G401.6 (cell line): Measurements from ENCODE around the gene TDRD1.

Experiments
- FAIRE-seq: peaks from 2 replicates; lab custom pipeline; 2012; peaks lifted over from hg19 to GRCh38; lab: Jason Lieb, UNC

TDRD1 gene

GRCh38 chr10:114239117-114239993 is 60.2 kb downstream of the TDRD1 start, which contains the start of gene VWA2:
TSS of gene VWA2 (plus strand) at chr10:114239254. CDS start at chr10:114248714, 9,460 bp downstream.
- no peak for FAIRE-seq

- no peak for FAIRE-seq
These were observed 60.8 kb downstream of the TDRD1 start for GRCh38 chr10:114239994-114240345.

DNA sequence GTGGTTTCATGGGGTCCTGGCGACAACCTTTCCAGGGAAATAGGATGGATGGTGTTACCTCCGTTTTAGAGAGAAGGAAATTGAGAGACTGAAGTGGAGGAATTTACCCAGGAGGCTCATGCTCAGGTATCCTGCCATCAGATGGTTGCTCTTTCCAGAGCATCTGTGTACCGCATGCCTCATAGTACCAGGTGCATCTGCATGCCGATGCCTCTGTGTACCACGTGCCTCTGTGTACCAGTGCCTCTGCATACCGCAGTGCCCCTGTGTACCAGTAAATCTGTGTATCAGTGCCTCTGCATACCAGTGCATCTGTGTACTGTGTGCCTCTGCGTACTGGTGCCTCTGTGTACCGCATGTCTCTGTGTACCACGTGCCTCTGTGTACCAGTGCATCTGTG is 63.1 kb downstream of the TDRD1 start:
- FAIRE-seq: no peak

- no peak for FAIRE-seq
These were observed 64.5 kb downstream of the TDRD1 start for GRCh38 chr10:114243661-114244060.

- FAIRE-seq: no peak
These were observed 65.0 kb downstream of the TDRD1 start for GRCh38 chr10:114244126-114244525.

DNA sequence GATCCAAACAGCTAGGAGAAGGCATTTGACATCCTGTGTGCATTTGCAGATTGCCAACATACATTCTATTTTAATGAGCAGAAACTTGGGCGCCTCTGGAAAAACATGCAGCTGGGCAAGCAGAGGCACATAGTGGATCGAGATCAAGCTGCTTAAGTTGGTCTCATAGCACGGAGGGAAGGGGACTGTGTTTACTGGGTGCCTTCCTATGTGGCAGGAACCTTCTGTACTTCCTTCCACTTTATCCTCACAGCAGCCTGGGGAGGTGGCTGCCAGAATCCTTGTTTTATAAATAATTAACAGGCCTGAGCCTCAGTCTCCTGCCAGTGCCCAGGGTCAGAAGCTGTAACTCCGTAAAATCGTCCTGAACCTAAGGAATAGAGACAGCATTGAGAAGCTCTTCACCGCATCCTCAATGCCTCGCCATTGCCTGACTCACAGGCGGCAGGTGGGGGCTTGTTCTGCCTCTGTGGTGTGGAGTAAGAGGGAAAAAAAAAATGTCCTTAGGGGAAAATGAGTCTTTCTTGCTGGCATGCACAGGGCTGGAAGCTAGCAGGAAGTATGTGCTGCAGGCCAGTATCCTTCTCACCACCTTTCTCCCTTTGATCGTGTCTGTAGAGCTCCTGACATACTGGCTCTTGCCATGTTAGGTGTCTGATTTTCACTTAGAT is 66.1 kb downstream of the TDRD1 start:
- FAIRE-seq: no peak

- FAIRE-seq: no peak
These were observed 67.6 kb downstream of the TDRD1 start for GRCh38 chr10:114246679-114247305.

DNA sequence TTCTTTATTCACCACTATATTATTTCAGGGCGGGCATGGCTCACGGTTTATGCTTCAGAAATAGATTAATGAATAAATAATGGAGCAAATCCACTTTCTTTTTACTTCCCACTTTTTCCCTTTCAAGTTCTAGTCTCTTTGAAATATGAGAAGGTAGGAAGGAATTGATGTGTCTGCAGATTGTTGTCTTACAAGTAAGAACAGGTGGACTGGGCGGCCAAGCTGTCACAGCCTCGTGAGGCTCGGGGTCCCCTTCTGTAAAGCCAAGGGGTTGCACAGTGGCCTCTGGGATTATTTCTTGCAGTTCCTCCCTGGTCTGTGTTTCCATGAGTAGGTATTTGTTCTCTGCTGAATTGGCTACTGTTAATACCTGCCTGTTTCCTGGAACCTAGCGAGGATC is 71.1 kb downstream of the TDRD1 start:
- FAIRE-seq: no peak

GRCh38 chr10:114250716-114251115 is 71.6 kb downstream of the TDRD1 start:
- FAIRE-seq: no peak

DNA sequence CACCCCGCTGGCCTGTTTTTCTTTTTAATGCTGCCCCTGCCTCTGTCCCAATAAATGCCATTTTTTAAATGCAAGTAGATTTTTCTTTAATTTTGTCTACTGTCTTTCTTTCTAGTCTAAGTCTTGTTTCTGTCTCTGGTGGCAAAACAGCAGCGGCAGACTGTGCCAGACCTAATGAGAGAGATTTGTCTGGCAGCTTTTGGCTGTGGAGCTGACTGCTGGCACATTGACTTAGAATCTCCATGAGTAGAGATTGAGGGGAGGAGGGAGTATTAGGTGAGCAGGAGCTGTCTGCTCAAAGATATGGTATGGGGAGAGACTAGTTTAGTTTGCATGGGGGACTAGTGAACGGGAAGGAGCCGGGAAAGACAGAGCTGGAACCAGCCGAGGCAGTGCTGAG is 72.9 kb downstream of the TDRD1 start:
- FAIRE-seq: no peak

DNA sequence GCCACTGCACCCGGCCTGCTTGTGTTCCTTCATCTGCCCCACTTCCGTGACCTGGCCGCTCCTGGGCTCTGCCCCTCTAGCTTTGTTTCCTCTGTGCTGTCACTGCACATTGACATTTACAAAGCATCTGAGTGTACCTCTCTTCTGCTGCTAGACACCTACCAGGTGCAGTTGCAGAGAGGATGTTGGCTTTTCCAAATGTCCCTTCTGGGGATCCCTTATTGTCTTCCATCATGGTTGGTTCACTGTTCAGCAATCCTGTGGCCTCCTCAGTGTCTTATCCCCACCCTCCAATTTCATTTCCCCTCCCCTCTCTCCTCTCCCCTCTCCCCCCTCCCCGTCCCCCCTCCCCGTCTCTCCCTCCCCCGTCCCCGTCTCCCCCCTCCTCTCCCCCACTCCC is 73.7 kb downstream of the TDRD1 start:
- FAIRE-seq: no peak

DNA sequence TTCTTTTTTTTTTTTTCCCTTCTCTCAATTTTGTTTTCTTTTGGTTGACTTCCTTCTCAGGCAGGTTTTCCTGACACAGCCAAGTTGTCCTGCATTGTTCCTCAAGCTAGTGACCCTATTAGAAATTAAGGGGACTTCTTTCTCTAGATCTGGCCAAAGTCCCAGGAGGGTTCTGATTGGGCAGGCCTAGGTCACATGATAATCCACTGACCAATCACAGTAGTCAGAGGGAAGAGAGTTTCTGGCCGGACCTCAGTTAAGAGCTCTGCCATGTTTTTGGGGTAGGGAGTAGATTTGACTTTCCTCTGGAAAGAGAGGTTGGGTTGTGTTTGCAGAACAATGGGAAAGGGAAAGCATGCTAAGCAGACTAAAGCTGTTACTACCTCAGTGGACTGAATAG is 76.1 kb downstream of the TDRD1 start:
- FAIRE-seq: no peak

DNA sequence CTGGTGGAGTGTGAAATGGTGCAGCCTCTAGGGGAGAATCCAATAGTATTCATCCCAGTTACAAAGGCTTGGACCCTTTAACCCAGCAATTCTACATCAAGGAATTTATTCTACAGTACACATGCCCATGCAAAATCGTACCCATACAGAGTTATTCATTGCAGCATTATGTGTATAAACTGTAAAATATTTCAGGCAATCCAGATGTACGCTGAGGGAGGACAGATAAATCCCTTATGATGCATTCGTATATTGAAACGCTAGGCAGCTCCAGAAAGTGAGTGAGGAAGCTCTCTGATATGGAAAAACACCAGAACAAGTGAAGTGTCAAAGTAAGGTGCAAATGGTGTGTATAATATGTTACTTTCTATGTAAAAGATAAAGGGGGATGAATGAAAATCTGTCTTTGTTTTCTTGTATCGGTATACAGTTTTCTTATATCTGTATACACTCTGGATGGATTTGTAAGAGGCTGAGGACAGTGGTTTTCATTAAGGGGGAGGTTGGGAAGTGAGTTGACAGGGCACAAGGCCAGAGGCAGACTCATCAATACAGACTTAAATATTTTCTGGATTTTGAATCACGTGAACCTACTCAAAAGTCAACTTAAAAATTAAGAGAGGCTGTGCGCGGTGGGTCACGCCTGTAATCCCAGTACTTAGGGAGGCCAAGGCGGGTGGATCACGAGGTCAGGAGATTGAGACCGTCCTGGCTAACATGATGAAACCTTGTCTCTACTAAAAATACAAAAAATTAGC is 77.0 kb downstream of the TDRD1 start:
- FAIRE-seq: no peak

- no peak for FAIRE-seq
These were observed 77.7 kb downstream of the TDRD1 start for GRCh38 chr10:114256822-114257221.

DNA sequence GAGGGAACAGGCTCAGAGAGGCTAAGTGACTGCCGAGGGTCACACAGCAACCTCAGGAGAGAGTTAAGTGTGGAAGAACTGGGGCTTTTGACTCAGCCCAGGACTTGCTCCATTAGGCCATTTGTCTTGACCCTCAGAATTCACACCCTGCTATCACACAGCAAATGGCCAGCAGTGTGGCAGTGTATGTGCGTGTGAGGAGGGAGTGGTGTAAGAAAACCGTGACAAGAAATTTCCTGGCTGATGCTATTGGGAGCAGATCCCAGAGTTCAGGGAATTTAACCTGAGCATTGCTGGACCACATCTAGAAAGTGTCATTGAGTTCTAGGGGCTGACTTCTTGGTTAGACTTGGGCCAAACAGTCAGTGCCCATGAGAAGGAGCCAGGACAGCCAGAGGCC is 78.3 kb downstream of the TDRD1 start:
- FAIRE-seq: no peak

DNA sequence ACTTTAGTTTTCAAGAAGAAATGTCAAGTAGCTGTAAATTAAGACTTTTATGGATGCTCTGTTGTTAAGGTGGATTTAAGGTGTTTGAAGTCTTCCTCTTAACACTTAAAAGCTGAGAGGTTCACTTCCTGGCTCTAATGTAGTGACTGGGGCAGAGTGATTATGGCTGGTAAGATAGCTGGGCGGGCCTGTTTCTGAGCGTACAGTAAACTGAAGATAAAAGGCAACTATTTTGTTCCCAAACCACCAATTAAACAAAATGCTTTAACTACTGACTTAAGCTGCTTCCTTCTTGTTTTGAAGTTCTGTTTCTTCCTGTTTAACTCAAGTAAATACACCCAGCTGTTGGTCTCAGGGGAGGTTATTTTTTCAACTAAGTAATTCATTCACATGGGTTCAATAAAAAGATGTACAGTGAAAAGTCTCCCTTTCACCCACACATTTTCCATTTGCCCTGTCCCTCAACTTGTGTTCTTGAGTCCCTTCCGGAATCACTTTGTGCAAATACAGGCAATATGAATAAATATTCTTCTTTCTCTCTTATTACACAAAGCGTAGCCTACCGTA is 79.2 kb downstream of the TDRD1 start:
- FAIRE-seq: no peak

DNA sequence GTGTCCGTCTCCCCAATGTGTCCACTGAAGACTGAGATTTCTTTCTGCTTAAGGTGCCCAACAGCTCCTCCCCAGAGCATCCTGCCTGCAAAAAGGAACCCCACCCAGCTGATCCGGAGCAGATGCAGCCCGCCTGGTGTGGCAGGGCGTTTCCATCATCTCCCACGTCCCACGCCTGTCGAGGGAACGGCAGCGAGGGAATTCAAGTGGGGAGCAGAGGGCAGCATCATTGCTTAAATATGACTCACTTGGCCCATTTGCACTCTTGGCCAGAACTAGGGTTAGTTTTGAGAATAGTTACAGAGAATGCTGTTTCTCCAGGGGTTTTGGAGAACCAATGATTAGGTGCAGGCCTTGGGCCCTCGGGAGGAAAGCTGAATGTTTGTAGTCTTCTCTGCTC is 80.7 kb downstream of the TDRD1 start:
- FAIRE-seq: no peak

- FAIRE-seq: no peak
These were observed 81.2 kb downstream of the TDRD1 start for GRCh38 chr10:114260366-114260765.

DNA sequence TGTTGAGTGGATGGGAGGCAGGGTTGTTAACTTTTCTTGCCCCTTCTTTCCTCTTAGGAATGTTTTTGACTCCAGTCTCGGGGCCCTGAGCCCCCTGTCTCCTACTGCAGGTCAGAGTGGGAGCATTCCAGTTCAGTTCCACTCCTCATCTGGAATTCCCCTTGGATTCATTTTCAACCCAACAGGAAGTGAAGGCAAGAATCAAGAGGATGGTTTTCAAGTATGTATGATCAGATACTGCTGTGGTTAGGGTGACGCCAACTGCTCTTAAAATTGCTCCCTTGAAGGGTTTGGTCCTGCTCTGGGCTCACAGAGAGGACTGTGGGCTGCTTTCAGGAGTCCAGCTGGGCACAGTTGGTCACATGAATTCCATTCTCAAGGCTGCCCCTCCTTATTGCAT is 81.9 kb downstream of the TDRD1 start:
- FAIRE-seq: no peak

GRCh38 chr10:114262496-114262895 is 83.3 kb downstream of the TDRD1 start:
- FAIRE-seq: no peak

- no peak for FAIRE-seq
These were observed 86.4 kb downstream of the TDRD1 start for GRCh38 chr10:114265392-114266053.

GRCh38 chr10:114266521-114266920 is 87.4 kb downstream of the TDRD1 start:
- FAIRE-seq: no peak
